Muscle layer of colon (tissue), 2 donors: ENCODE data around the gene LEPROT.

Experiments
- H3K27ac ChIP-seq: one replicate; pipeline ENCODE4 v1.7.0; 2013; ENCODE audit warnings: low read depth, mild to moderate bottlenecking, low read length, moderate library complexity
- H3K27me3 ChIP-seq, 2 donors: one replicate each; pipeline ENCODE4 v1.7.0; 2013; ENCODE audit warnings: low read length in 2 of 2, mild to moderate bottlenecking in 2 of 2; ENCODE audit not compliant: insufficient read depth in 2 of 2, control insufficient read depth in 1 of 2
- H3K36me3 ChIP-seq: one replicate; pipeline ENCODE4 v1.7.0; 2013; ENCODE audit warnings: mild to moderate bottlenecking, low read length; ENCODE audit not compliant: insufficient read depth
- H3K4me1 ChIP-seq: one replicate; pipeline ENCODE4 v1.7.0; 2013; ENCODE audit warnings: mild to moderate bottlenecking, low read length; ENCODE audit not compliant: insufficient read depth
- H3K4me3 ChIP-seq, 2 donors: one replicate each; pipeline ENCODE4 v1.7.0; 2013; ENCODE audit warnings: low read length in 2 of 2, low read depth in 1 of 2, mild to moderate bottlenecking in 1 of 2, moderate library complexity in 1 of 2
- H3K9ac ChIP-seq: one replicate; pipeline ENCODE4 v1.7.0; 2013; ENCODE audit warnings: low read length
- H3K9me3 ChIP-seq: one replicate; pipeline ENCODE4 v1.7.0; 2013; ENCODE audit warnings: mild to moderate bottlenecking, low read length
- donor health status: abdominal sarcoma.
- donor health status: Adenocarcinoma of cecum.

Gene LEPROT

DNA sequence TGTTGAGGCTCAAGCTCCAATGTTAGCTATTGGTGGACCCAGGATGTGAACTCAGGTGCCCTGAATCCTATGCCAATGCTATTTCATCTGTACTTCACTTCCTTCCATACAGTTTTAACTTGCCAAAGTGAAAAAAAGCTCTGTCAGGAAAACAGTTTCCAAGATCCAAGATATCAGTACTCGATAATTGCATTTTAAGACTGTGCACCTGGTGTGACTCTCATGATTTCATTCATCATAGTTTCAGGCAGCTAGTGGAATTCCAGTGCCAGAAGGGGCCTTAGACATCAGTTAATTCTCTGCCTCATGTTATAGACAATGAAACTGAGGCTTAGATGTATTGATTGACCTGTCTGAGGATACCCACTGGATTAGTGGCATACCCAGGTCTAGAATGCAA lies 26.5 kb upstream of the LEPROT start:
- Histone ChIP-seq H3K9ac (no peak overlapping the region), H3K9me3 (no peaks in the 10 kb centered on the region), H3K4me3 (no peak overlapping the region), H3K36me3 (no peaks in the 10 kb centered on the region), H3K27me3 (no peaks in the 10 kb centered on the region), H3K27ac (no peak overlapping the region), H3K4me1 (no peaks in the 10 kb centered on the region)

GRCh38 chr1:65395887-65396612 lies 24.4 kb upstream of the LEPROT start:
- Histone ChIP-seq H3K9ac (no peak overlapping the region), H3K27me3 (no peaks in the 10 kb centered on the region), H3K36me3 (no peaks in the 10 kb centered on the region), H3K9me3 (no peaks in the 10 kb centered on the region), H3K27ac (no peak overlapping the region), H3K4me3 (no peak overlapping the region), H3K4me1 (no peaks in the 10 kb centered on the region)

GRCh38 chr1:65398083-65398482 lies 22.4 kb upstream of the LEPROT start:
- no peak overlapping the region for H3K4me3 ChIP-seq
- no peaks in the 10 kb centered on the region for H3K9me3 ChIP-seq
- H3K36me3 ChIP-seq, result no peaks in the 10 kb centered on the region
- no peaks in the 10 kb centered on the region for H3K4me1 ChIP-seq
- no peaks in the 10 kb centered on the region for H3K27me3 ChIP-seq
- H3K27ac ChIP-seq, result no peak overlapping the region
- no peak overlapping the region for H3K9ac ChIP-seq

- no peaks in the 10 kb centered on the region for H3K27me3 ChIP-seq
- H3K27ac ChIP-seq, result no peak overlapping the region
- no peaks in the 10 kb centered on the region for H3K4me1 ChIP-seq
- H3K9me3 ChIP-seq, result no peaks in the 10 kb centered on the region
- H3K9ac ChIP-seq, result no peak overlapping the region
- no peak overlapping the region for H3K4me3 ChIP-seq
- no peaks in the 10 kb centered on the region for H3K36me3 ChIP-seq
Observed at GRCh38 chr1:65399003-65399402, 21.5 kb upstream of the LEPROT start.

- Histone ChIP-seq H3K4me3 (no peak overlapping the region), H3K36me3 (no peaks in the 10 kb centered on the region), H3K9me3 (no peaks in the 10 kb centered on the region), H3K27me3 (no peaks in the 10 kb centered on the region), H3K9ac (no peak overlapping the region), H3K27ac (no peak overlapping the region), H3K4me1 (no peaks in the 10 kb centered on the region)
Observed at GRCh38 chr1:65401612-65402011, 18.9 kb upstream of the LEPROT start.

- no peaks in the 10 kb centered on the region for H3K36me3 ChIP-seq
- H3K27me3 ChIP-seq, result no peaks in the 10 kb centered on the region
- H3K27ac ChIP-seq, result no peak overlapping the region
- no peaks in the 10 kb centered on the region for H3K9me3 ChIP-seq
- no peak overlapping the region for H3K4me3 ChIP-seq
- H3K4me1 ChIP-seq, result no peaks in the 10 kb centered on the region
- no peak overlapping the region for H3K9ac ChIP-seq
Observed at GRCh38 chr1:65404941-65405340, 15.5 kb upstream of the LEPROT start.

DNA sequence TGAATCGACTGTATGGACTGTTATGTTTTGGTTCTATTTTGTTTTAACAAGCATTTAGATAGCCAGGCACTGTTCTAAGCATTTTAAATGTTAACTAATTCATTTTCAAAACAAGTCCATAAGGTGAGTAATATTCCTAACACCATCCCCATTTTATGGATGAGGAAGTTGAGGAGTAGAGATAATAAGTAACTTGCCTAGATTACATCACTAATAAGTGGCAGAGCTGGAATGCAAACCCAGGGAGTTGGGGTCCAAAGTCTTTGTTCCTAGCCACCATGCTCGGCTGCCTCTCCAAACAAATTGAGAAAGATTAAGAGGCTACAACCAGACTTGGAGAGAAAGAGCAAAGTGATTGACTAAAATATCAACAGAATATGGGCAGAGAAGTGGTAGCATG lies 12.6 kb upstream of the LEPROT start:
- Histone ChIP-seq H3K9me3 (no peaks in the 10 kb centered on the region), H3K4me3 (no peak overlapping the region), H3K27ac (no peak overlapping the region), H3K9ac (no peak overlapping the region), H3K27me3 (no peaks in the 10 kb centered on the region), H3K36me3 (no peaks in the 10 kb centered on the region), H3K4me1 (no peaks in the 10 kb centered on the region)

- Histone ChIP-seq H3K9ac (no peak overlapping the region), H3K9me3 (no peaks in the 10 kb centered on the region), H3K4me3 (no peak overlapping the region), H3K27ac (no peak overlapping the region), H3K4me1 (no peaks in the 10 kb centered on the region), H3K36me3 (no peaks in the 10 kb centered on the region), H3K27me3 (no peaks in the 10 kb centered on the region)
Observed at GRCh38 chr1:65409314-65409713, 11.2 kb upstream of the LEPROT start.

DNA sequence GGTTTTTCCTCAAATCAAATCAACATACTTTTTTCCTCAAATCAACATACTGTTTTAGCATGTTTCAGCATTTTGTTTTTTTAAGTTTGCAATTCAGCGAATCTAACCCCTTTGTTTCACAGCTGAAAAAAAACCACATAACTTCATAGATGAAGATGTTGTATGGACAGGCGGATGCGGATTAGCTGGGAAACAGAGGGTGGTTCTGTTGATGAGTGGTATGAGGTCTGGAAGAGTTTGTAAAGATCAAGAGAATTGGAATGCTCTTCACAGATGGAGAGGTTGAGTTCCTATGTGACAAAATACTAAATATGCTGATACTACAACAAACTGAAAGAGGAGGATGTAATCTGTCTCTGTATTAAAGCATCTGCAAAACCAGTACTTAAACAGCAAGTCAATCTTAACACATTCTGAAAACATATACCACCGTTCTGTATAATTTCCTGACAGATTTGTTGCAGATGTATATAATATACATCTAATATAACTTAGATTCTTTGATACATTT lies 10.6 kb upstream of the LEPROT start:
- no peaks in the 10 kb centered on the region for H3K36me3 ChIP-seq
- no peak overlapping the region for H3K27ac ChIP-seq
- H3K4me3 ChIP-seq, result no peak overlapping the region
- H3K9ac ChIP-seq, result no peak overlapping the region
- no peaks in the 10 kb centered on the region for H3K9me3 ChIP-seq
- no peaks in the 10 kb centered on the region for H3K27me3 ChIP-seq
- H3K4me1 ChIP-seq, result no peaks in the 10 kb centered on the region

DNA sequence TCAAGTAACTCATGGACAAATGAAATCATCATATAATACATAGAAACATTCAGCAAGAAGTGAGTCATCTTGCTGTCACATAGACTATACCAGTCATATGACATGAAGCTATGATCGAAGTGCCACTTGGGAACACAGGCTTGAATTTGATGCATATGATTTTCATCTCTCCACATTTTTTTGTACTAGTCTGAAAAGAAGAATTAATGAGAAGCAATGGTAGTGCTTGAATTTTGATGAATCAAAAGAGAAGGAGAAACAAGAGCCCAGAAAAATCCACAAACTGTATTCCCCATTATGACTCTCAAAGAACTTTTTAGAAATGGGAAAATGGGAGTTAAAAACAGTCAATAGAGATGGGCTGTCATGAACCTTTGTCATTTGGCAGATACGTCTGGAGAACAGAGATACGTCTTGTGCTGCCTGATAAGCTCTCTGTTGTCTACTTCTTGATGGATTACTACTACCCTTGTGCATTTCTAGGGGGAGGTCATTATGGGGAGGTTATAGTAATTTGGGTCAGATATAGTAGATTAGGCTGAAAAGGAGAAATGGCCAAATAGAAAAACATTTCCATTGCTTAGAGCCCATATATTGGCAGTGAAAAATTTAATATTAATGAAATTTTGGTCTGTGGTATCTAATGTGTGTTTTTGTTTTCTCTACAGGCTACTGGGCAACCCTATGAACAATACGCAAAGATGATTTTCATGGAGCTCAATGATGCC lies 8.0 kb upstream of the LEPROT start:
- Histone ChIP-seq H3K27me3 (no peaks in the 10 kb centered on the region), H3K36me3 (no peaks in the 10 kb centered on the region), H3K9me3 (no peaks in the 10 kb centered on the region), H3K27ac (no peak overlapping the region), H3K4me3 (no peak overlapping the region), H3K9ac (no peak overlapping the region), H3K4me1 (no peaks in the 10 kb centered on the region)

GRCh38 chr1:65412984-65413375 lies 7.5 kb upstream of the LEPROT start:
- Histone ChIP-seq H3K36me3 (no peaks in the 10 kb centered on the region), H3K4me3 (no peak overlapping the region), H3K4me1 (no peaks in the 10 kb centered on the region), H3K27me3 (no peaks in the 10 kb centered on the region), H3K27ac (no peak overlapping the region), H3K9ac (no peak overlapping the region), H3K9me3 (no peaks in the 10 kb centered on the region)

DNA sequence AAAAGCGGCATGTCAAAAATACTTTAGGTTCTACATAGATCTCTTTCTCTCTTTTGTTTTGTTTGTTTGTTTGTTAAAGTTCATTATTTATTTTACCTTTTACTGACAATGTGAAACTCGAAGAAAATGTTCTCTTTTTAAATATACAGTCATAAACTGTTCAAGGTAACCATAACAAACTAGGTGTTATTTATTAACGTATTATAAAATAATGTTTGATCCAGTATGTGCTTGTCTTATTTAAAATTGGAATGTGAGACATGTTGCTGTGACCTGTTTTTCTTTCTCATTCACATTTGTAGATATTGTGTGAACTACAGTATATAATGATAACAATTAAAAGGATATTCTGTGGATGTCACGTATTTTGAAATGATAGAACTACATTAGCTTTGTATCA lies 5.9 kb upstream of the LEPROT start:
- H3K9ac ChIP-seq, result no peak overlapping the region
- no peak overlapping the region for H3K27ac ChIP-seq
- H3K36me3 ChIP-seq, result no peaks in the 10 kb centered on the region
- no peak overlapping the region for H3K4me3 ChIP-seq
- no peaks in the 10 kb centered on the region for H3K4me1 ChIP-seq
- H3K9me3 ChIP-seq, result no peaks in the 10 kb centered on the region
- no peaks in the 10 kb centered on the region for H3K27me3 ChIP-seq
